ENCODE measurements around the gene SERINC4. TPM values are rescaled to one million over a fixed set of nuclear protein-coding genes. Genes with fewer than 3 reads are reported as not detected.
"Not testable (repeated sequence)": the region's sequence is repeated elsewhere in the genome, so short reads cannot be mapped to it uniquely, and the experiment has no call there.

SERINC4 gene
- total RNA-seq (under 1 TPM; 0.20 to 0.26 TPM), polyA plus RNA-seq (2.2 TPM)

- peaks cover 26% of the 10 kb centered on the region for H3K4me1 ChIP-seq (ENCODE audit: insufficient read depth, low read length)
- Mint-ChIP-seq H3K27me3 (no peaks in the 10 kb centered on the region), H3K36me3 (peaks cover 0 to 76% (median 10%) of the 10 kb centered on the region in 3 donors), H3K27ac (peak within 1 kb of the TSS; percentile 86 to 100 (median 98)), H3K9me3 (no peaks in the 10 kb centered on the region), H3K4me3 (peak within 1 kb of the TSS; percentile 94 to 100 (median 97)), H3K4me1 (peaks cover 43 to 64% (median 57%) of the 10 kb centered on the region in 3 donors)
- H3K27ac ChIP-seq (ENCODE audit: low read depth, low read length) = peak within 1 kb of the TSS; percentile 89
- no peak for DNase-seq
- no peaks in the 10 kb centered on the region for H3K27me3 ChIP-seq (ENCODE audit: insufficient read depth, low read length, poor library complexity, severe bottlenecking)
- POLR2A ChIA-PET = interaction anchor here (1.1 to 1.8 kb wide), 4 partner anchors 8 to 429 kb away, joined by 3 to 18 read pairs (median 10); partner anchors contain the start of genes ELL3, MFAP1, SERF2 and TUBGCP4
- peak within 1 kb of the TSS; percentile 88 for H3K4me3 ChIP-seq (ENCODE audit: low read length)
- H3K36me3 ChIP-seq (ENCODE audit: insufficient read depth, low read length) = peaks cover 34% of the 10 kb centered on the region
- H3K9me3 ChIP-seq (ENCODE audit: low read length) = no peaks in the 10 kb centered on the region
- CTCF ChIA-PET = interaction anchor here (0.9 to 2.0 kb wide), 5 partner anchors 8 to 35 kb away, joined by 3 to 8 read pairs (median 4); partner anchors contain the start of genes ELL3, MFAP1 and SERF2
Observed at GRCh38 chr15:43799945-43800285, at the start of gene SERINC4. SERINC4 (minus strand) TSS chr15:43800220; CDS start chr15:43799986, 234 bp downstream.

- H3K4me3 ChIP-seq (ENCODE audit: low read length) = no peak overlapping the region
- no peak for DNase-seq
- no peaks in the 10 kb centered on the region for H3K9me3 ChIP-seq (ENCODE audit: low read length)
- no peaks in the 10 kb centered on the region for H3K27me3 ChIP-seq (ENCODE audit: insufficient read depth, low read length, poor library complexity, severe bottlenecking)
- Mint-ChIP-seq H3K9me3 (no peaks in the 10 kb centered on the region), H3K4me1 (peaks cover 0 to 1% (median 0%) of the 10 kb centered on the region in 3 donors), H3K27me3 (no peaks in the 10 kb centered on the region), H3K36me3 (peaks cover 0 to 55% (median 15%) of the 10 kb centered on the region in 3 donors), H3K4me3 (no peak overlapping the region), H3K27ac (peak overlapping the region in 2 of 8 donors; percentile 36 to 43)
- H3K27ac ChIP-seq (ENCODE audit: low read depth, low read length) = no peak overlapping the region
- no peaks in the 10 kb centered on the region for H3K4me1 ChIP-seq (ENCODE audit: insufficient read depth, low read length)
- H3K36me3 ChIP-seq (ENCODE audit: insufficient read depth, low read length) = no peaks in the 10 kb centered on the region
- CTCF ChIA-PET = no interaction called here
- POLR2A ChIA-PET = interaction anchor here (0.6 to 1.1 kb wide), 2 partner anchors 8 to 21 kb away, joined by 3 read pairs; partner anchors contain the start of gene MFAP1
Observed at GRCh38 chr15:43845421-43845820, 45.4 kb upstream of the SERINC4 start.

DNA sequence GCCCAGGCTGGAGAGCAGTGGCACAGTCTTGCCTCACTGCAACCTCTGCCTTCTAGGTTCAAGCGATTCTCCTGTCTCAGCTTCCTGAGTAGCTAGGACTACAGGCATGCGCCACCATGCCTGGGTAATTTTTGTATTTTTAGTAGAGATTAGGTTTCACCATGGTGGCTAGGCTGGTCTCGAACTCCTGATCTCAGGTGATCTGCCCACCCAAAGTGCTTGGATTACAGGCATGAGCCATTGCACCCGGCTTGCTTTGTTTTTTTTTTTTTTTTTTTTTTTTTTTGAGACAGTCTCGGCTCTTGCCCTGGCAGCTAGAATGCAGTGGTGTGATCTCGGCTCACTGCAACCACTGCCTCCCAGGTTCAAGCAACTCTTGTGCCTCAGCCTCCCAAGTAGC is 32.5 kb upstream of the SERINC4 start:
- H3K4me3 Mint-ChIP-seq = peak overlapping the region in 5 of 7 donors; percentile 11 to 55 (median 19)
- H3K27ac ChIP-seq (ENCODE audit: low read depth, low read length); DNase-seq; H3K9me3 ChIP-seq (ENCODE audit: low read length); H3K36me3 ChIP-seq (ENCODE audit: insufficient read depth, low read length); H3K27me3 ChIP-seq (ENCODE audit: insufficient read depth, low read length, poor library complexity, severe bottlenecking); H3K9me3 Mint-ChIP-seq; H3K27me3 Mint-ChIP-seq; H3K4me3 ChIP-seq (ENCODE audit: low read length): not testable (repeated sequence)
- POLR2A ChIA-PET = interaction anchor here (0.6 kb wide), 1 partner anchor 1022 kb away, joined by 3 read pairs; no protein-coding TSS in a partner anchor
- H3K27ac Mint-ChIP-seq = peak overlapping the region in 6 of 8 donors; percentile 20 to 80 (median 50)
- peaks cover 0 to 34% (median 12%) of the 10 kb centered on the region in 3 donors for H3K36me3 Mint-ChIP-seq
- H3K4me1 ChIP-seq (ENCODE audit: insufficient read depth, low read length) = peaks cover 10% of the 10 kb centered on the region
- CTCF ChIA-PET = interaction anchor here (0.9 kb wide), 1 partner anchor 11 kb away, joined by 3 read pairs; no protein-coding TSS in a partner anchor
- peaks cover 24 to 39% (median 36%) of the 10 kb centered on the region in 3 donors for H3K4me1 Mint-ChIP-seq

DNA sequence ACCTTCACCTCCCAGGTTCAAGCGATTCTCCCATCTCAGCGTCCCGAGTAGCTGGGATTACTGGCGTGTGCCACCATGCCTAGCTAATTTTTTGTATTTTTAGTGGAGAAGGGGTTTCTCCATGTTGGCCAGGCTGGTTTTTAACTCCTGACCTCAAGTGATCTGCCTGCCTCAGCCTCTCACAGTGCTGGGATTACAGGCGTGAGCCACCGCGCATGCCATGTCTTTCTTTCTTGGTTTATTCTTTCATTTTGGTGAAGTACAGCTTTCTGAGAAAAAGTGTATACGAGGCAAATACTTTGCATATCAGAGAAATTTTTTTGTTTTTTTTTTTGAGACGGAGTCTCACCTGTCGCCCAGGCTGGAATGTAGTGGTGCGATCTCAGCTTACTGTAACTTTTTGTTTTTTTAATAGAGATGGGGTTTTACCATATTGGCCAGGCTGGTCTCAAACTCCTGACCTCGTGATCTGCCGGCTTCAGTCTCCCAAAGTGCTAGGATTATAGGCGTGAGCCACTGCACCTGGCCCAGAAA is 31.6 kb upstream of the SERINC4 start:
- H3K4me1 Mint-ChIP-seq = peaks cover 31 to 44% (median 42%) of the 10 kb centered on the region in 3 donors
- not testable (repeated sequence) for H3K4me3 ChIP-seq (ENCODE audit: low read length); H3K27me3 Mint-ChIP-seq; H3K9me3 Mint-ChIP-seq; H3K36me3 ChIP-seq (ENCODE audit: insufficient read depth, low read length); DNase-seq; H3K9me3 ChIP-seq (ENCODE audit: low read length); H3K27me3 ChIP-seq (ENCODE audit: insufficient read depth, low read length, poor library complexity, severe bottlenecking); H3K27ac ChIP-seq (ENCODE audit: low read depth, low read length)
- H3K4me1 ChIP-seq (ENCODE audit: insufficient read depth, low read length) = peaks cover 14% of the 10 kb centered on the region
- H3K36me3 Mint-ChIP-seq = peaks cover 0 to 29% (median 10%) of the 10 kb centered on the region in 3 donors
- H3K27ac Mint-ChIP-seq = peak overlapping the region in 6 of 8 donors; percentile 20 to 91 (median 76)
- peak overlapping the region in 2 of 7 donors; percentile 25 to 55 for H3K4me3 Mint-ChIP-seq
- ChIA-PET POLR2A (interaction anchor here (0.6 kb wide), 1 partner anchor 1021 kb away, joined by 3 read pairs; no protein-coding TSS in a partner anchor), CTCF (interaction anchor here (0.7 to 1.2 kb wide), 2 partner anchors 9 to 20 kb away, joined by 3 read pairs; no protein-coding TSS in a partner anchor)

DNA sequence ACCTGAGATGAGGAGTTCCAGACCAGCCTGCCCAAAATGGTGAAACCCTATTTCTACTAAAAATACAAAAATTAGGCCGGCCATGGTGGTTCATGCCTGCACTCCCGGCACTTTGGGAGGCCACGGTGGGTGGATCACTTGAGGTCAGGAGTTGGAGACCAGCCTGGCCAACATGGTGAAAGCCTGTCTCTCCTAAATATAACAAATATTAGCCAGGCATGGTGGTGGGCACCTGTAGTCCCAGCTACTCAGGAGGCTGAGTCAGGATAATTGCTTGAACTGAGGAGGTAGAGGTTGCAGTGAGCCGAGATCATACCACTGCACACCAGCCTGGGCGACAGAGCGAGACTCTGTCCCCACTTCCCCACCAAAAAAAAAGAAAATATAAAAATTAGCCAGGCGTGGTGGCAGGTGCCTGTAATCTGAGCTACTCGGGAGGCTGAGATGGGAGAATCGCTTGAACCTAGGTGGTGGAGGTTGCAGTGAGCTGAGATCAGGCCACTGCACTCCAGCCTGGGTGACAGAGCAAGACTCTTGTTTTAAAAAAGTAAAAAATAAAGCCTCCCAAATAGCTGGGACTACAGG is 30.8 kb upstream of the SERINC4 start:
- peak overlapping the region in 1 of 7 donors; percentile 27 for H3K4me3 Mint-ChIP-seq
- DNase-seq; H3K27me3 ChIP-seq (ENCODE audit: insufficient read depth, low read length, poor library complexity, severe bottlenecking); H3K27ac ChIP-seq (ENCODE audit: low read depth, low read length); H3K4me3 ChIP-seq (ENCODE audit: low read length); H3K9me3 ChIP-seq (ENCODE audit: low read length); H3K36me3 ChIP-seq (ENCODE audit: insufficient read depth, low read length); POLR2A ChIA-PET; H3K27me3 Mint-ChIP-seq; H3K9me3 Mint-ChIP-seq: not testable (repeated sequence)
- peaks cover 35 to 52% (median 50%) of the 10 kb centered on the region in 3 donors for H3K4me1 Mint-ChIP-seq
- H3K4me1 ChIP-seq (ENCODE audit: insufficient read depth, low read length) = peaks cover 22% of the 10 kb centered on the region
- CTCF ChIA-PET = interaction anchor here (0.7 to 1.2 kb wide), 2 partner anchors 8 to 20 kb away, joined by 3 read pairs; no protein-coding TSS in a partner anchor
- H3K27ac Mint-ChIP-seq = peak overlapping the region in 4 of 8 donors; percentile 33 to 60 (median 42)
- H3K36me3 Mint-ChIP-seq = peaks cover 0 to 22% (median 7%) of the 10 kb centered on the region in 3 donors

GRCh38 chr15:43829951-43830540 is 30.0 kb upstream of the SERINC4 start:
- POLR2A ChIA-PET; H3K9me3 Mint-ChIP-seq; H3K27me3 Mint-ChIP-seq; H3K36me3 ChIP-seq (ENCODE audit: insufficient read depth, low read length); H3K27me3 ChIP-seq (ENCODE audit: insufficient read depth, low read length, poor library complexity, severe bottlenecking); H3K27ac ChIP-seq (ENCODE audit: low read depth, low read length); CTCF ChIA-PET; H3K9me3 ChIP-seq (ENCODE audit: low read length); DNase-seq; H3K4me3 Mint-ChIP-seq; H3K4me3 ChIP-seq (ENCODE audit: low read length): not testable (repeated sequence)
- Mint-ChIP-seq H3K4me1 (peaks cover 37 to 53% (median 53%) of the 10 kb centered on the region in 3 donors), H3K36me3 (peaks cover 0 to 16% (median 4%) of the 10 kb centered on the region in 3 donors), H3K27ac (peak overlapping the region in 4 of 8 donors; percentile 13 to 93 (median 64))
- H3K4me1 ChIP-seq (ENCODE audit: insufficient read depth, low read length) = peaks cover 29% of the 10 kb centered on the region

GRCh38 chr15:43828061-43828657 is 28.1 kb upstream of the SERINC4 start:
- H3K27ac Mint-ChIP-seq = peak overlapping the region; percentile 90 to 99 (median 93)
- H3K4me1 ChIP-seq (ENCODE audit: insufficient read depth, low read length) = peaks cover 39% of the 10 kb centered on the region
- POLR2A ChIA-PET = interaction anchor here (0.5 kb wide), 1 partner anchor 45 kb away, joined by 4 read pairs; no protein-coding TSS in a partner anchor

More at GRCh38 chr15:43828061-43828657, 28.1 kb upstream of the SERINC4 start:
- Mint-ChIP-seq H3K27me3 (no peaks in the 10 kb centered on the region), H3K9me3 (no peaks in the 10 kb centered on the region), H3K36me3 (peaks cover 0 to 15% (median 1%) of the 10 kb centered on the region in 3 donors), H3K4me1 (peaks cover 45 to 68% (median 59%) of the 10 kb centered on the region in 3 donors), H3K4me3 (peak overlapping the region; percentile 83 to 95 (median 88))
- Histone ChIP-seq H3K9me3 (ENCODE audit: low read length) (no peaks in the 10 kb centered on the region), H3K27me3 (ENCODE audit: insufficient read depth, low read length, poor library complexity, severe bottlenecking) (no peaks in the 10 kb centered on the region), H3K4me3 (ENCODE audit: low read length) (peak overlapping the region; percentile 76), H3K36me3 (ENCODE audit: insufficient read depth, low read length) (no peaks in the 10 kb centered on the region), H3K27ac (ENCODE audit: low read depth, low read length) (no peak overlapping the region)
- no peak for DNase-seq
- CTCF ChIA-PET = no interaction called here

All from CD8-positive, alpha-beta memory T cell (primary cell).